ENCODE measurements around the gene CNN1. TPM values are rescaled to one million over a fixed set of nuclear protein-coding genes. Genes with fewer than 3 reads are reported as not detected.

CNN1 gene
- total and polyA plus RNA-seq, 9 of the 15 experiments (the other 6 are each of a cell fraction or from before 2014, with no cell fraction given) = 0.23 to 10.6 (median 5.2) TPM

DNA sequence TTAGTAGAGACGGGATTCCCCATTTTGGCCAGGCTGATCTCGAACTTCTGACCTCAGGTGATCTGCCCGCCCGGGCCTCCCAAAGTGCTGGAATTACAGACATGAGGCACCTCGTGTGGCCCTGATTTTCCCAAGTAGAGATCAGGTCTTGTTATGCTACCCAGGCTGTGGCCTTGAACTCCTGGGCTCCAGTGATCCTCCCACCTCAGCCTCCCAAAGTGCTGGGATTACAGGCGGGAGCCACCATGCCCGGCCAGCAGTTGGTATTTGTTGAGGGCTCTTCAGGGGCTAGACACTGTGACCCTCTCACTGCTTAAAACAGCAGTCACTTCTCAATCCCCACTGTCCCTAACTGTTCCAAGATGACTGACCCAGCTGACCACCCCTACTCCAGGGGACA, 49.3 kb upstream of the CNN1 start:
- Histone ChIP-seq H3K9ac (ENCODE audit: insufficient read depth in 1 of 2, low read depth in 2 of 2, low read length in 2 of 2) (no peak overlapping the region), H3K27ac (ENCODE audit: extremely low read depth, low read depth, low read length) (no peak overlapping the region), H3K79me2 (ENCODE audit: control insufficient read depth, insufficient read depth, low read length) (no peaks in the 10 kb centered on the region), H3K9me1 (ENCODE audit: control insufficient read depth, insufficient read depth, low read length) (no peaks in the 10 kb centered on the region), H2AFZ (ENCODE audit: low read depth, low read length) (no peak overlapping the region), H3K4me3 (no peak overlapping the region), H3K9me3 (replicated peaks; ENCODE audit: control insufficient read depth, insufficient read depth, low read depth, low read length) (no peaks in the 10 kb centered on the region), H3K4me1 (replicated peaks in 1 of 2; ENCODE audit: control insufficient read depth in 2 of 2, insufficient read depth in 2 of 2, low read length in 2 of 2) (peaks cover 0 to 17% of the 10 kb centered on the region in 2 experiments; a peak in 2 of 5 replicates), H4K20me1 (replicated peaks; ENCODE audit: control insufficient read depth, insufficient read depth, low read length) (no peaks in the 10 kb centered on the region), H3K27me3 (ENCODE audit: control insufficient read depth in 2 of 2, insufficient read depth in 2 of 2, low read length in 2 of 2) (no peaks in the 10 kb centered on the region), H3K36me3 (ENCODE audit: control insufficient read depth, insufficient read depth, low read length) (no peaks in the 10 kb centered on the region), H3K4me2 (ENCODE audit: insufficient read depth, low read length) (no peak overlapping the region)
- intact Hi-C loops (cut with micrococcal nuclease) = loop anchor here (10.0 kb wide), 1 partner anchor 195 kb away; the partner anchor contains the start of gene TSPAN16
- ChIA-PET CTCF (ENCODE audit: low intra/inter-chr PET ratio) (interaction anchor here (0.6 kb wide), 1 partner anchor 199 kb away, joined by 5 read pairs; no protein-coding TSS in a partner anchor), POLR2A (no interaction called here)
- FAIRE-seq (no peak), DNase-seq (ENCODE audit: extremely low read depth in 1 of 4, low spot score in 3 of 4) (no peak), ATAC-seq (no peak)
- in situ Hi-C loops (cut with MboI) = no loop called here
- BruUV-seq (replicated peaks) = no TSS peak
- WGBS (ENCODE audit: insufficient coverage, low coverage, missing lambda C conversion rate) = 89% methylated on average over 6 of the region's 7 CpGs
- TF ChIP-seq MIER1 (IDR thresholded peaks at IDR 0.05; ENCODE audit: low read depth) = no peak
- TF ChIP-seq, protein P1, sequence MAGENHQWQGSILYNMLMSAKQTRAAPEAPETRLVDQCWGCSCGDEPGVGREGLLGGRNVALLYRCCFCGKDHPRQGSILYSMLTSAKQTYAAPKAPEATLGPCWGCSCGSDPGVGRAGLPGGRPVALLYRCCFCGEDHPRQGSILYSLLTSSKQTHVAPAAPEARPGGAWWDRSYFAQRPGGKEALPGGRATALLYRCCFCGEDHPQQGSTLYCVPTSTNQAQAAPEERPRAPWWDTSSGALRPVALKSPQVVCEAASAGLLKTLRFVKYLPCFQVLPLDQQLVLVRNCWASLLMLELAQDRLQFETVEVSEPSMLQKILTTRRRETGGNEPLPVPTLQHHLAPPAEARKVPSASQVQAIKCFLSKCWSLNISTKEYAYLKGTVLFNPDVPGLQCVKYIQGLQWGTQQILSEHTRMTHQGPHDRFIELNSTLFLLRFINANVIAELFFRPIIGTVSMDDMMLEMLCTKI (IDR thresholded peaks at IDR 0.05; ENCODE audit: partially characterized antibody) = no peak
- TF ChIP-seq POLR2A (conservative IDR thresholded peaks at IDR 0.05) = no peak
- no peak for TF ChIP-seq GABPB2 (CRISPR knock-in tag; conservative IDR thresholded peaks at IDR 0.05)
- TF ChIP-seq, protein P2, sequence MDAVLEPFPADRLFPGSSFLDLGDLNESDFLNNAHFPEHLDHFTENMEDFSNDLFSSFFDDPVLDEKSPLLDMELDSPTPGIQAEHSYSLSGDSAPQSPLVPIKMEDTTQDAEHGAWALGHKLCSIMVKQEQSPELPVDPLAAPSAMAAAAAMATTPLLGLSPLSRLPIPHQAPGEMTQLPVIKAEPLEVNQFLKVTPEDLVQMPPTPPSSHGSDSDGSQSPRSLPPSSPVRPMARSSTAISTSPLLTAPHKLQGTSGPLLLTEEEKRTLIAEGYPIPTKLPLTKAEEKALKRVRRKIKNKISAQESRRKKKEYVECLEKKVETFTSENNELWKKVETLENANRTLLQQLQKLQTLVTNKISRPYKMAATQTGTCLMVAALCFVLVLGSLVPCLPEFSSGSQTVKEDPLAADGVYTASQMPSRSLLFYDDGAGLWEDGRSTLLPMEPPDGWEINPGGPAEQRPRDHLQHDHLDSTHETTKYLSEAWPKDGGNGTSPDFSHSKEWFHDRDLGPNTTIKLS (IDR thresholded peaks at IDR 0.05; ENCODE audit: borderline replicate concordance, low read depth) = no peak
- TF ChIP-seq TEAD4 (IDR thresholded peaks at IDR 0.05; ENCODE audit: low read length) = no peak
- TF ChIP-seq TEAD4 (CRISPR knock-in tag; IDR thresholded peaks at IDR 0.05; ENCODE audit: borderline replicate concordance) = no peak
- TF ChIP-seq DMBX1 (CRISPR knock-in tag; IDR thresholded peaks at IDR 0.05; ENCODE audit: borderline replicate concordance) = no peak
- no peak for TF ChIP-seq ZNF75A (CRISPR knock-in tag; IDR thresholded peaks at IDR 0.05)
- TF ChIP-seq ZNF311 (CRISPR knock-in tag; IDR thresholded peaks at IDR 0.05) = no peak
- TF ChIP-seq NR3C1 (CRISPR knock-in tag; IDR thresholded peaks at IDR 0.05) = no peak
- TF ChIP-seq MEF2D (tag; conservative IDR thresholded peaks at IDR 0.05; ENCODE audit: low read depth) = no peak
- TF ChIP-seq KDM5B (IDR thresholded peaks at IDR 0.05; ENCODE audit: insufficient replicate concordance, low read depth, low read length) = no peak
- TF ChIP-seq, protein P3, sequence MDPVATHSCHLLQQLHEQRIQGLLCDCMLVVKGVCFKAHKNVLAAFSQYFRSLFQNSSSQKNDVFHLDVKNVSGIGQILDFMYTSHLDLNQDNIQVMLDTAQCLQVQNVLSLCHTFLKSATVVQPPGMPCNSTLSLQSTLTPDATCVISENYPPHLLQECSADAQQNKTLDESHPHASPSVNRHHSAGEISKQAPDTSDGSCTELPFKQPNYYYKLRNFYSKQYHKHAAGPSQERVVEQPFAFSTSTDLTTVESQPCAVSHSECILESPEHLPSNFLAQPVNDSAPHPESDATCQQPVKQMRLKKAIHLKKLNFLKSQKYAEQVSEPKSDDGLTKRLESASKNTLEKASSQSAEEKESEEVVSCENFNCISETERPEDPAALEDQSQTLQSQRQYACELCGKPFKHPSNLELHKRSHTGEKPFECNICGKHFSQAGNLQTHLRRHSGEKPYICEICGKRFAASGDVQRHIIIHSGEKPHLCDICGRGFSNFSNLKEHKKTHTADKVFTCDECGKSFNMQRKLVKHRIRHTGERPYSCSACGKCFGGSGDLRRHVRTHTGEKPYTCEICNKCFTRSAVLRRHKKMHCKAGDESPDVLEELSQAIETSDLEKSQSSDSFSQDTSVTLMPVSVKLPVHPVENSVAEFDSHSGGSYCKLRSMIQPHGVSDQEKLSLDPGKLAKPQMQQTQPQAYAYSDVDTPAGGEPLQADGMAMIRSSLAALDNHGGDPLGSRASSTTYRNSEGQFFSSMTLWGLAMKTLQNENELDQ (CRISPR knock-in tag; IDR thresholded peaks at IDR 0.05; ENCODE audit: borderline replicate concordance) = no peak
- no peak for TF ChIP-seq SAFB (IDR thresholded peaks at IDR 0.05; ENCODE audit: borderline replicate concordance, low read depth, low read length)
- TF ChIP-seq, protein P4, sequence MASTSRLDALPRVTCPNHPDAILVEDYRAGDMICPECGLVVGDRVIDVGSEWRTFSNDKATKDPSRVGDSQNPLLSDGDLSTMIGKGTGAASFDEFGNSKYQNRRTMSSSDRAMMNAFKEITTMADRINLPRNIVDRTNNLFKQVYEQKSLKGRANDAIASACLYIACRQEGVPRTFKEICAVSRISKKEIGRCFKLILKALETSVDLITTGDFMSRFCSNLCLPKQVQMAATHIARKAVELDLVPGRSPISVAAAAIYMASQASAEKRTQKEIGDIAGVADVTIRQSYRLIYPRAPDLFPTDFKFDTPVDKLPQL (IDR thresholded peaks at IDR 0.05; ENCODE audit: extremely low read depth, insufficient read length) = no peak
- no peak for TF ChIP-seq ZNF224 (CRISPR knock-in tag; IDR thresholded peaks at IDR 0.05)
- no peak for TF ChIP-seq MTA2 (IDR thresholded peaks at IDR 0.05; ENCODE audit: low read depth)
- TF ChIP-seq SAFB2 (IDR thresholded peaks at IDR 0.05; ENCODE audit: borderline replicate concordance, low read depth, low read length, severe bottlenecking) = no peak
